Chondrocyte (in vitro differentiated cells): Measurements from ENCODE around the gene COMMD1. TPM values are rescaled to one million over a fixed set of nuclear protein-coding genes. Genes with fewer than 3 reads are reported as not detected.
"Not testable (repeated sequence)": the region's sequence is repeated elsewhere in the genome, so short reads cannot be mapped to it uniquely, and the experiment has no call there.

Experiments used
- DNase-seq: peaks from one replicate; pipeline ENCODE4 v3.0.0; 2021; ENCODE audit warnings: mixed read lengths, low spot score
- H3K27ac Mint-ChIP-seq: one replicate; pipeline ENCODE4 v1.8.0; 2021; ENCODE audit warnings: mild to moderate bottlenecking, moderate library complexity, mixed read lengths; ENCODE audit not compliant: unreplicated experiment
- H3K27me3 Mint-ChIP-seq: 2 replicates; pipeline ENCODE4 v1.8.0; 2021; ENCODE audit warnings: low read depth, mixed read lengths
- H3K36me3 Mint-ChIP-seq: 2 replicates; pipeline ENCODE4 v1.8.0; 2021; ENCODE audit warnings: low read depth, mixed read lengths
- H3K4me1 Mint-ChIP-seq: 2 replicates; pipeline ENCODE4 v1.8.0; 2021; ENCODE audit warnings: low read depth, mild to moderate bottlenecking, mixed read lengths
- H3K4me3 Mint-ChIP-seq: one replicate; pipeline ENCODE4 v1.8.0; 2021; ENCODE audit warnings: mild to moderate bottlenecking, moderate library complexity, mixed read lengths; ENCODE audit not compliant: unreplicated experiment
- H3K9me3 Mint-ChIP-seq: 2 replicates; pipeline ENCODE4 v1.8.0; 2021; ENCODE audit warnings: low read depth, mixed read lengths
- long read RNA-seq: library from polyadenylated mRNA; stranded (forward); transcript quantifications from one replicate; pipeline ENCODE4 v2.0.0, GENCODE V29; 2021
- total RNA-seq: library from RNA; stranded (reverse); gene quantifications from 3 replicates; pipeline ENCODE4 v1.2.1, GENCODE V29; 2021
- TF ChIP-seq, protein P1 (sequence below): fragments of 200-600 bp; sonication (generic); IDR thresholded peaks from 2 replicates; pipeline ENCODE4 v1.5.0; 2021; ENCODE audit warnings: antibody characterized with exemption, mild to moderate bottlenecking, moderate library complexity

The COMMD1 gene
- 36.7 to 43.1 TPM (median 37.0 TPM) in 3 replicates for total RNA-seq
- long read RNA-seq, transcript COMMD1-201 (3 exons, 911 nt), result major isoform, 29 of 34 reads
- long read RNA-seq, partial matches to known transcripts, result 1 of 34 reads
- long read RNA-seq, other reads (novel, unspliced or antisense), result 4 of 34 reads

DNA sequence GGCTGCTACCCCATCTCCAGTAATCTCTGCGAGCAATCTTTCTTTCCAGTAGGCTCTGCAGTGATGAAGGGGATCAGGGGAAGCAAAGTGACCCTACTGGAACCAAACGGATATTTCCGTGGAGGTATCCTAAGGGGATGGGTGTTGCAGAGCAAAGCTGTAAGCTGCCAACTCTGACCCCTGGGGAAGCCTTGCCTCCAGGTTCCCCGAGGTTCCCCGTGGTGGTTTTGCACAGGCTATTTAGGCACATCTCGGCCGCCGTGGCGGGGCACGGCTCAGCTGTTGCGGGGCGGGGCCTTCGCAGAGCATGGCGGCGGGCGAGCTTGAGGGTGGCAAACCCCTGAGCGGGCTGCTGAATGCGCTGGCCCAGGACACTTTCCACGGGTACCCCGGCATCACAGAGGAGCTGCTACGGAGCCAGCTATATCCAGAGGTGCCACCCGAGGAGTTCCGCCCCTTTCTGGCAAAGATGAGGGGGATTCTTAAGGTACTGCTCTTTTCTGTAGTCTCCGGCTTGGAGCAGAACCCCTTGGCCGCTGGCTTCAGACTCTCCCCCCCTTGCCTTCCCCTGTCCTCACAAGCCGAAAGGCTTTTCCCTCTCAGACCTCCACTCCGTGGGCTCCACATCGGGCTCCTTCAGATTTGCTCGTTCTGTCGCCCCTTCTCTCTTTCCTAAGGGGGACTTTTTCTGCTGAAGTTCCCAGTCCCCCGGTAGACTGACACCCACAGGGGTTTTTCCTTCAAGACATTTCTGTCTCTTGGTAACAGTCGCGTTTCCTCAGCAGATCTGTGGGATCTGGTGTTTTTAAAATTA is at the start of gene COMMD1:
TSS of gene COMMD1 (plus strand) at position 303 of the 814 bp plus-strand sequence. CDS start at position 308, 5 bp downstream.
- DNase-seq, result no peak
- no peaks in the 10 kb centered on the region for H3K36me3 Mint-ChIP-seq

DNA sequence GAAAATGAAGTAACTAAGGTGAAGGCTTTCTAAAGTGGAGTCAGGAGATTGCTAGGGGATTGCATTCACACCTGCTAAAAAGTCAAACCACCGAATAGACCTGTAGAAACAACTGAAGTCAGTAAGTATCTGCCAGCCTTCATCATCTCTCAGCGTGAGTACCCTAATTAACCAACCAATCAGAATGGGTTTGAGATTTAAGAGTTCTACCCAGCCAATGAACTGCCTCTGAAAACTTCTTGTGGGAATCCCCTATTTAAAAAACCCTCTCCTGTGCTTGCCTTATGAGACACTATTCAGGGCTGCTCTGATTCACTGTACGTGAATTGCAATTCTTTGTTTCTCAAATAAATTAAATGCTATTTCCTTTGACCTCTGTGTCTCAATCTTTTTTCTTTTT is 48.2 kb upstream of the COMMD1 start:
- H3K36me3 Mint-ChIP-seq, result peaks cover 6% of the 10 kb centered on the region
- no peak overlapping the region for H3K4me3 Mint-ChIP-seq
- no peak overlapping the region for H3K27ac Mint-ChIP-seq
- TF ChIP-seq, protein P1, sequence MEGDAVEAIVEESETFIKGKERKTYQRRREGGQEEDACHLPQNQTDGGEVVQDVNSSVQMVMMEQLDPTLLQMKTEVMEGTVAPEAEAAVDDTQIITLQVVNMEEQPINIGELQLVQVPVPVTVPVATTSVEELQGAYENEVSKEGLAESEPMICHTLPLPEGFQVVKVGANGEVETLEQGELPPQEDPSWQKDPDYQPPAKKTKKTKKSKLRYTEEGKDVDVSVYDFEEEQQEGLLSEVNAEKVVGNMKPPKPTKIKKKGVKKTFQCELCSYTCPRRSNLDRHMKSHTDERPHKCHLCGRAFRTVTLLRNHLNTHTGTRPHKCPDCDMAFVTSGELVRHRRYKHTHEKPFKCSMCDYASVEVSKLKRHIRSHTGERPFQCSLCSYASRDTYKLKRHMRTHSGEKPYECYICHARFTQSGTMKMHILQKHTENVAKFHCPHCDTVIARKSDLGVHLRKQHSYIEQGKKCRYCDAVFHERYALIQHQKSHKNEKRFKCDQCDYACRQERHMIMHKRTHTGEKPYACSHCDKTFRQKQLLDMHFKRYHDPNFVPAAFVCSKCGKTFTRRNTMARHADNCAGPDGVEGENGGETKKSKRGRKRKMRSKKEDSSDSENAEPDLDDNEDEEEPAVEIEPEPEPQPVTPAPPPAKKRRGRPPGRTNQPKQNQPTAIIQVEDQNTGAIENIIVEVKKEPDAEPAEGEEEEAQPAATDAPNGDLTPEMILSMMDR, result no peak
- H3K9me3 Mint-ChIP-seq, result peaks cover 2% of the 10 kb centered on the region
- no peaks in the 10 kb centered on the region for H3K27me3 Mint-ChIP-seq
- DNase-seq, result no peak
- H3K4me1 Mint-ChIP-seq, result peaks cover 18% of the 10 kb centered on the region

More for the DNA sequence above, at the start of gene COMMD1:
- H3K4me1 Mint-ChIP-seq, result peaks cover 20% of the 10 kb centered on the region
- H3K27me3 Mint-ChIP-seq, result no peaks in the 10 kb centered on the region
- peak within 1 kb of the TSS; percentile 93 for H3K27ac Mint-ChIP-seq
- TF ChIP-seq, protein P1, result peak; percentile 15
- peak within 1 kb of the TSS; percentile 99 for H3K4me3 Mint-ChIP-seq
- H3K9me3 Mint-ChIP-seq, result no peaks in the 10 kb centered on the region

DNA sequence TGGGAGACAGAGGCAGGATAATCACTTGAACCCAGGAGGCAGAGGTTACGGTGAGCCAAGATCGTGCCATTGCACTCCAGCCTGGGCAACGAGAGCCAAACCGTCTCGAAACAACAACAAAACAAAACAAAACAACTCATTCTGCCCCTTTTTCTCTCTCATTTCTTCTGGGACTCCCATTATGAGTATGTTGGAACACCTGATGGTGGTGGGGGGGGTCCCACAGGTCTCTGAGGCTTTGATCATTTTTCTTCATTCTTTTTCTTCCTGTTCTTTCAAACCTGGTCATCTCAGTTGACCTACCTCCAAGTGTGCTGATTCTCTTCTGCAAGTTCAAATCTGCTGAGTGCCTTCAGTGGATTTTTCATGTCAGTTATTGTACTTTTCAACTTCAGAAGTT is 43.4 kb upstream of the COMMD1 start:
- Mint-ChIP-seq H3K27ac (no peak overlapping the region), H3K27me3 (no peaks in the 10 kb centered on the region)
- TF ChIP-seq, protein P1, result no peak

DNA sequence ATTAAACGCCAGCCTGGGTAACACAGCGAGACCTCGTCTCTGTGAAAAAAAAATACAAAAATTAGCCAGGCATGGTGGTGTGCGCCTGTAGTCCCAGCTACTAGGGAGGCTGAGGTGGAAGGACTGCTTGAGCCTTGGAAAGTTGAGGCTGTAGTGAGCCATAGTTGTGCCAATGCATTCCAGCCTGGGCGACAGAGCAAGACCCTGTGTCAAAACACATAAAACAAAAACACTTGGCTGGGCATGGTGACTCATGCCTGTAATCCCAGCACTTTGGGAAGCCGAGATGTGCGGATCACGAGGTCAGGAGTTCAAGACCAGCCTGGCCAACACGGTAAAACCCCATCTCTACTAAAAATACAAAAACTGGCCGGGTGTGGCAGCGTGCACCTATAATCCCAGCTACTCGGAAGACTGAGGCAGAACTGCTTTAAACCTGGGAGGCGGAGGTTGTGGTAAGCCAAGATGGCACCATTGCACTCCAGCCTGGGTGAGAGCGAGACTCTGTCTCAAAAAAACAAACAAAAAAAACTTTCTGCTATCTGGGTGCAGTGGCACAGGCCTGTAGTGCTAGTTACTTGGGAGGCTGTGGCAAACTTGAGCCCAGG is 38.9 kb upstream of the COMMD1 start:
- H3K36me3 Mint-ChIP-seq, result peaks cover 50% of the 10 kb centered on the region
- H3K27ac Mint-ChIP-seq, result not testable (repeated sequence)

More for the DNA sequence above, 43.4 kb upstream of the COMMD1 start:
- H3K36me3 Mint-ChIP-seq, result peaks cover 32% of the 10 kb centered on the region
- H3K4me3 Mint-ChIP-seq, result no peak overlapping the region
- peaks cover 9% of the 10 kb centered on the region for H3K9me3 Mint-ChIP-seq
- no peak for DNase-seq
- no peaks in the 10 kb centered on the region for H3K4me1 Mint-ChIP-seq

DNA sequence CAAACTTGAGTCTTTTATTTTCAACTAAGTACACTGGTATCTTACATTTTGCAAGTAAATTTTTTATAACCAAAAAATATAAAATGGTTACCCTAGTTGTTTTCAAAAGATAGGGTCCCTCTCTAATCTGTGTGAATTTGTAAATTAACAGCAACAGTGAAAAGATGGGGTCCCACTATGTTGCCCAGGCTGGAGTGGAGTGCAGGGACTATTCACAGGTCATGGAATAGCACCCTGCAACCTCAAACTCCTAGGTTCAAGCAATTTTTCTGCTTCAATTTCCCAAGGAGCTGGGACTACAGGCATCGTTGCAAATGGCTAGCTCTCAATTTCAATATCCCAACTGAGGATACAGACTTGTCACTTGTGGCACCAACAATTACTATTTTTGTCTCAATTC is 29.1 kb upstream of the COMMD1 start:
- Mint-ChIP-seq H3K9me3 (no peaks in the 10 kb centered on the region), H3K36me3 (peaks cover 32% of the 10 kb centered on the region)

More for the DNA sequence above, 38.9 kb upstream of the COMMD1 start:
- H3K27me3 Mint-ChIP-seq, H3K4me3 Mint-ChIP-seq, H3K9me3 Mint-ChIP-seq, DNase-seq, H3K4me1 Mint-ChIP-seq: not testable (repeated sequence)

More for the DNA sequence above, 29.1 kb upstream of the COMMD1 start:
- no peaks in the 10 kb centered on the region for H3K4me1 Mint-ChIP-seq
- no peak overlapping the region for H3K27ac Mint-ChIP-seq
- H3K4me3 Mint-ChIP-seq, result no peak overlapping the region
- TF ChIP-seq, protein P1, result no peak
- no peak for DNase-seq
- H3K27me3 Mint-ChIP-seq, result no peaks in the 10 kb centered on the region
